GM12875 (cell line): ENCODE data around the gene PLPP6.

ENCODE experiments used
- H3K4me3 ChIP-seq: one replicate; pipeline ENCODE4 v1.5.1; 2011; ENCODE audit warnings: low read depth, low read length, control low read depth
- TF ChIP-seq, protein P1 (sequence below): IDR thresholded peaks from 2 replicates; pipeline ENCODE4 v1.5.1; 2011; ENCODE audit warnings: low read depth, mild to moderate bottlenecking, control low read depth, inconsistent platforms, low read length, moderate library complexity, borderline replicate concordance; ENCODE audit not compliant: insufficient read depth

The PLPP6 gene

DNA sequence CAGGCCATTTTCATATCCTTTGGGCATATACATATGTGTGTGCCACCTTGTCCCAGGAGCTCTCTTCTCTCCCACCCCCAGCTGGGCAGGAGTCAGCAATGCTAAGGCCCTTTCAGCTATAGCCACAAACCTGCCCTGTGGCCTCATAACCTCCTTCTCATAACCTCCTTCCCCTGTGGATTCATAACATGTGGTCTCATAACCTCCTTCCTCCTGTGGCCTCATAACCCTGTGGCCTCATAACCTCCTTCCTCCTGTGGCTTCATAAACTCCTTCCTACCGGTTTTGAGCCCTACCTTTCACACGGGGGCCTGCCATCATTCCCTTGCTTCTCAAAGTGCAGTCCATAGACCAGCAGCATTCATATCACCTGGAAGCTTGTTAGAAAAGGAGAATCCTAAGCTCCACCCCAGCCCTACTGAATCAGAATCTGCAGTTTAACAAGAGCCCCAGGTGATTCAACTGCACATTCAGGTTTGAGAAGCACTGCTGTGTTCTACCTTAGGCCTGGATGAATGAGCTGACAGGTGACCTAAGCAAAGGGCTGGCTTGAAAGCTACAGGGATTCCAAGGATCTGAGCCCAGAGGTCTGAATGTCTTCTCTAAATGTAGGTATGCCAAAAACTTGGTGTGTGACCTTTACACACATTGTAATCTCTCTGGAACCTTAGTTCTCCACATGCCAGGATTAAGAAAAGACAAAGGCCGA, 41.9 kb upstream of the PLPP6 start:
- TF ChIP-seq, protein P1, sequence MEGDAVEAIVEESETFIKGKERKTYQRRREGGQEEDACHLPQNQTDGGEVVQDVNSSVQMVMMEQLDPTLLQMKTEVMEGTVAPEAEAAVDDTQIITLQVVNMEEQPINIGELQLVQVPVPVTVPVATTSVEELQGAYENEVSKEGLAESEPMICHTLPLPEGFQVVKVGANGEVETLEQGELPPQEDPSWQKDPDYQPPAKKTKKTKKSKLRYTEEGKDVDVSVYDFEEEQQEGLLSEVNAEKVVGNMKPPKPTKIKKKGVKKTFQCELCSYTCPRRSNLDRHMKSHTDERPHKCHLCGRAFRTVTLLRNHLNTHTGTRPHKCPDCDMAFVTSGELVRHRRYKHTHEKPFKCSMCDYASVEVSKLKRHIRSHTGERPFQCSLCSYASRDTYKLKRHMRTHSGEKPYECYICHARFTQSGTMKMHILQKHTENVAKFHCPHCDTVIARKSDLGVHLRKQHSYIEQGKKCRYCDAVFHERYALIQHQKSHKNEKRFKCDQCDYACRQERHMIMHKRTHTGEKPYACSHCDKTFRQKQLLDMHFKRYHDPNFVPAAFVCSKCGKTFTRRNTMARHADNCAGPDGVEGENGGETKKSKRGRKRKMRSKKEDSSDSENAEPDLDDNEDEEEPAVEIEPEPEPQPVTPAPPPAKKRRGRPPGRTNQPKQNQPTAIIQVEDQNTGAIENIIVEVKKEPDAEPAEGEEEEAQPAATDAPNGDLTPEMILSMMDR = no peak
- H3K4me3 ChIP-seq = no peak overlapping the region

GRCh38 chr9:4620881-4621555, 41.1 kb upstream of the PLPP6 start:
- TF ChIP-seq, protein P1 = no peak
- no peak overlapping the region for H3K4me3 ChIP-seq

DNA sequence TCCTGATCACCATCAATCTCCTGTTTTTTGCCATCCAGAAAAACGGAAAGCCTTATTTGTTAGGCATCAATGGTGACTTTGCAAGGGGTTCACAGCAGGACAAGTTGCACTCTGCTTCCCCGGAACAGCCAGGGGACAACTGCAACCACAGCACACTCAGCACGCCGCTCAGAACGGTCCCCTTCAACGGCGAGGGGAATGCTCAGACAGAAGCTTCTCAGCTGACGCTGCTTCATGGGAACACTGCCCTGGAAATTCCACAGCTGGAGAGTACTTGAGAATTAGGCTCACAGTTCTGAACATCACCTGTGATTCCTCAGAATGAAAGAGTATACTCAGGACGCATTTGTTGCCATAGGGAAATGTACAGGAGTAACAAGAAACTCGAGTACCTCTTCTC, 40.1 kb upstream of the PLPP6 start:
- no peak overlapping the region for H3K4me3 ChIP-seq
- TF ChIP-seq, protein P1 = no peak

DNA sequence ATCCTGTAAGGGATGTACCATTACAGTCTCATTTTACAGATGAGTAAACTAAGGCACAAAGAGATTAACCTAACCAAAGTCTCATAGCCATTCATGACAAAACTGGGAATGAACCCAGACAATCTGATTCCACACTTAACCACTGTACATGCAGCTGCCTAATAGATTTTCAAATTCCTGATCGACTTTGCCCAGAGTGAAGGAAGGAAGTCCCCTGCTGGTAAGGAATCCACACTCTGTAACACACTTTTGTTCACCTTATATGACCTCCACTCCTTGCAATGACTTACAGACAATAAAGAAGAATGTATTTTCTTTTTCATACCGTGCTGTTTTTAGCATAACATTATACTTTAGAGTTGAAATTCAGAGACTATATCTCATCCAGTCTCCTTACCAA, 31.3 kb upstream of the PLPP6 start:
- H3K4me3 ChIP-seq = no peak overlapping the region
- TF ChIP-seq, protein P1 = no peak

GRCh38 chr9:4638968-4639367, 23.1 kb upstream of the PLPP6 start:
- no peak overlapping the region for H3K4me3 ChIP-seq
- TF ChIP-seq, protein P1 = no peak

- H3K4me3 ChIP-seq = no peak overlapping the region
- TF ChIP-seq, protein P1 = no peak
Observed at GRCh38 chr9:4639420-4639819, 22.7 kb upstream of the PLPP6 start.

GRCh38 chr9:4640027-4640426, 22.1 kb upstream of the PLPP6 start:
- H3K4me3 ChIP-seq = no peak overlapping the region
- TF ChIP-seq, protein P1 = peak; percentile 35; the same call in 1 of the 2 replicates
